B cell (primary cell): ENCODE data around the gene PC. TPM values are rescaled to one million over a fixed set of nuclear protein-coding genes. Genes with fewer than 3 reads are reported as not detected.

ENCODE experiments used
- ATAC-seq: fragments of 200-7000 bp; cut with Tn5 transposase; one replicate; pipeline ENCODE4 v1.10.0; 2021; ENCODE audit warnings: low read depth, mild to moderate bottlenecking, moderate number of reproducible peaks, moderate library complexity
- CTCF ChIA-PET: fragments of 350-600 bp; sonication (Branson Sonifier 250); formaldehyde crosslinking; loops from one replicate; lab custom pipeline; 2021; ENCODE audit warnings: antibody characterized with exemption, inconsistent platforms; lab: Charles Lee
- POLR2A ChIA-PET: fragments of 350-600 bp; sonication (Branson Sonifier 250); formaldehyde crosslinking; loops from one replicate; lab custom pipeline; 2021; ENCODE audit warnings: antibody characterized with exemption; lab: Charles Lee
- DNase-seq: peaks from one replicate; pipeline ENCODE4 v3.0.0; 2013
- H2AFZ ChIP-seq: 2 replicates; pipeline ENCODE4 v1.6.1; 2012; ENCODE audit warnings: mild to moderate bottlenecking, low read depth, low read length; ENCODE audit not compliant: insufficient read depth, poor library complexity, severe bottlenecking
- H3K27ac ChIP-seq, 2 donors: 1 replicate in 1 of 2; 2 replicates in 1 of 2; pipeline ENCODE4 v1.5.1; 2012 to 2013; ENCODE audit warnings: low read length in 2 of 2, mild to moderate bottlenecking in 2 of 2, moderate library complexity in 1 of 2
- H3K27me3 ChIP-seq, 4 experiments: fragments of 200-600 bp in 1 of 4; sonication (generic) in 1 of 4; replicated peaks in 1 of 4; 1 replicate in 2 of 4; 2 replicates in 2 of 4; pipeline versions ENCODE4 v1.6.1 to v1.7.0; 2013 to 2016; ENCODE audit warnings: low read length in 3 of 4, mild to moderate bottlenecking in 2 of 4, mixed read lengths in 1 of 4, moderate library complexity in 1 of 4; ENCODE audit not compliant: insufficient read depth in 4 of 4, control insufficient read depth in 3 of 4; ENCODE audit errors: control extremely low read depth in 1 of 4
- H3K36me3 ChIP-seq, 2 experiments: replicated peaks in 1 of 2; 1 replicate in 1 of 2; 2 replicates in 1 of 2; pipeline versions ENCODE4 v1.6.1 to v1.7.1; 2013; ENCODE audit warnings: low read length in 1 of 2; ENCODE audit not compliant: insufficient read depth in 2 of 2, control insufficient read depth in 1 of 2; ENCODE audit errors: control extremely low read depth in 1 of 2, extremely low read depth in 1 of 2
- H3K4me1 ChIP-seq, 2 donors: fragments of 200-600 bp in 1 of 2; sonication (generic) in 1 of 2; 1 replicate in 1 of 2; 2 replicates in 1 of 2; pipeline versions ENCODE4 v1.5.1 to v1.6.1; 2013 to 2017; ENCODE audit warnings: low read length in 2 of 2; ENCODE audit not compliant: control insufficient read depth in 2 of 2, insufficient read depth in 2 of 2
- H3K4me2 ChIP-seq: replicated peaks from 2 replicates; pipeline ENCODE3; 2012; ENCODE audit warnings: mild to moderate bottlenecking, low read depth, low read length; ENCODE audit not compliant: poor library complexity, severe bottlenecking
- H3K4me3 ChIP-seq, 5 experiments: fragments of 200-600 bp in 1 of 5; sonication (generic) in 1 of 5; 1 replicate in 3 of 5; 2 replicates in 2 of 5; pipeline versions ENCODE4 v1.5.1 to v1.7.0; 2011 to 2016; ENCODE audit warnings: low read length in 4 of 5, mild to moderate bottlenecking in 4 of 5, low read depth in 2 of 5, control low read depth in 1 of 5, moderate library complexity in 1 of 5; ENCODE audit not compliant: insufficient read depth in 1 of 5; ENCODE audit errors: control extremely low read depth in 1 of 5, extremely low read depth in 1 of 5
- H3K79me2 ChIP-seq: fragments of 200-600 bp; sonication (generic); one replicate; pipeline ENCODE4 v1.6.0; 2016; ENCODE audit warnings: low read length; ENCODE audit not compliant: control insufficient read depth, insufficient read depth
- H3K9ac ChIP-seq: fragments of 200-600 bp; sonication (generic); 2 replicates; pipeline ENCODE4 v1.6.1; 2017; ENCODE audit warnings: mild to moderate bottlenecking, low read length, moderate library complexity
- H3K9me3 ChIP-seq, 3 donors: one replicate each; pipeline versions ENCODE4 v1.6.1 to v1.7.1; 2013; ENCODE audit warnings: low read length in 2 of 3; ENCODE audit not compliant: control insufficient read depth in 2 of 3, insufficient read depth in 1 of 3; ENCODE audit errors: control extremely low read depth in 1 of 3
- H4K20me1 ChIP-seq: 2 replicates; pipeline ENCODE4 v1.6.0; 2012; ENCODE audit warnings: mild to moderate bottlenecking, low read length; ENCODE audit not compliant: insufficient read depth, control insufficient read depth, poor library complexity, severe bottlenecking
- H3K27ac Mint-ChIP-seq: one replicate; pipeline ENCODE4 v1.8.0; 2021; ENCODE audit warnings: mixed read lengths
- H3K27me3 Mint-ChIP-seq: one replicate; pipeline ENCODE4 v1.8.0; 2021; ENCODE audit warnings: mixed read lengths
- H3K4me1 Mint-ChIP-seq: one replicate; pipeline ENCODE4 v1.8.0; 2021; ENCODE audit warnings: mixed read lengths
- H3K4me3 Mint-ChIP-seq: one replicate; pipeline ENCODE4 v1.8.0; 2021; ENCODE audit warnings: mixed read lengths
- H3K9me3 Mint-ChIP-seq: one replicate; pipeline ENCODE4 v1.8.0; 2022; ENCODE audit warnings: mixed read lengths; ENCODE audit not compliant: insufficient read depth
- CTCF ChIP-seq: fragments of 200-600 bp; IDR thresholded peaks from one replicate; pipeline ENCODE4 v1.8.0; 2022; ENCODE audit warnings: antibody characterized with exemption, mild to moderate bottlenecking
- EZH2 ChIP-seq: IDR thresholded peaks from 2 replicates; pipeline ENCODE4 v1.6.1; 2012; ENCODE audit warnings: borderline replicate concordance, low read depth, mild to moderate bottlenecking, moderate library complexity, low read length; ENCODE audit not compliant: insufficient read depth, poor library complexity, severe bottlenecking
- WGBS: methylation state at CpG from one replicate; pipeline ENCODE4 v1.1.5; 2013; ENCODE audit warnings: missing lambda C conversion rate; ENCODE audit not compliant: insufficient coverage; 5-methylcytosine and 5-hydroxymethylcytosine counted together
- intact Hi-C: fragments of 100-400 bp; cut with micrococcal nuclease; formaldehyde crosslinking; loops from one replicate; pipeline ENCODE4 v1.10.0; 2022
- polyA plus RNA-seq: library from polyadenylated mRNA; depleted of rRNA; stranded (reverse); fragments of >200 nt; gene quantifications from 2 replicates; pipeline ENCODE4 v1.2.3, GENCODE V29; 2012
- total RNA-seq, 2 donors: library from RNA; stranded (reverse); fragments of 120-200 nt in 1 of 2; gene quantifications; 1 replicate in 1 of 2; 2 replicates in 1 of 2; pipeline versions ENCODE4 v1.2.3 to v1.2.4, GENCODE V29; 2013 to 2022

PC gene
- total and polyA plus RNA-seq, 2 donors (not counting 1 experiment from before 2014, with no cell fraction given), result 1.5 to 4.4 TPM

GRCh38 chr11:66915046-66915832 is 42.9 kb downstream of the PC start:
- DNase-seq (no peak), ATAC-seq (no peak)
- intact Hi-C loops, result no loop called here
- no peaks in the 10 kb centered on the region for H3K79me2 ChIP-seq
- H3K4me1 ChIP-seq, result no peaks in the 10 kb centered on the region
- Mint-ChIP-seq H3K4me1 (no peaks in the 10 kb centered on the region), H3K27ac (no peak overlapping the region), H3K4me3 (no peak overlapping the region), H3K27me3 (peaks cover 12% of the 10 kb centered on the region), H3K9me3 (no peaks in the 10 kb centered on the region)
- H3K9ac ChIP-seq, result no peak overlapping the region
- H3K36me3 ChIP-seq, result no peaks in the 10 kb centered on the region
- no peaks in the 10 kb centered on the region for H3K9me3 ChIP-seq
- no peaks in the 10 kb centered on the region for H3K27me3 ChIP-seq
- whole genome bisulfite sequencing, result 91% methylated on average over 12 of the region's 14 CpGs
- no peak overlapping the region for H2AFZ ChIP-seq
- H3K4me3 ChIP-seq, result no peak overlapping the region
- TF ChIP-seq CTCF (no peak), EZH2 (no peak)
- no peaks in the 10 kb centered on the region for H4K20me1 ChIP-seq
- ChIA-PET CTCF (no interaction called here), POLR2A (no interaction called here)
- H3K4me2 ChIP-seq, result no peak overlapping the region
- no peak overlapping the region for H3K27ac ChIP-seq

GRCh38 chr11:66914505-66914904 is 43.7 kb downstream of the PC start:
- Histone ChIP-seq H3K4me3 (no peak overlapping the region), H3K27ac (no peak overlapping the region), H4K20me1 (no peaks in the 10 kb centered on the region), H3K9me3 (no peaks in the 10 kb centered on the region), H2AFZ (no peak overlapping the region), H3K36me3 (no peaks in the 10 kb centered on the region), H3K79me2 (no peaks in the 10 kb centered on the region), H3K4me1 (no peaks in the 10 kb centered on the region), H3K27me3 (no peaks in the 10 kb centered on the region), H3K4me2 (no peak overlapping the region), H3K9ac (no peak overlapping the region)
- no peak for DNase-seq
- Mint-ChIP-seq H3K27ac (no peak overlapping the region), H3K4me1 (no peaks in the 10 kb centered on the region), H3K4me3 (no peak overlapping the region), H3K27me3 (peaks cover 7% of the 10 kb centered on the region), H3K9me3 (no peaks in the 10 kb centered on the region)
- ATAC-seq, result no peak
- WGBS, result 92% methylated on average over 1 of the region's 5 CpGs
- ChIA-PET CTCF (no interaction called here), POLR2A (no interaction called here)
- intact Hi-C loops, result no loop called here
- TF ChIP-seq EZH2 (no peak), CTCF (no peak)
